Renal cortex interstitium (tissue), 11 donors: ENCODE results near the gene GPHN. TPM values are rescaled to one million over a fixed set of nuclear protein-coding genes. Genes with fewer than 3 reads are reported as not detected.
A peak's percentile ranks its signal among the peaks of the same experiment; 100 is the strongest.
"Not testable (repeated sequence)": the region's sequence is repeated elsewhere in the genome, so short reads cannot be mapped to it uniquely, and the experiment has no call there.

Experiments used
- DNase-seq, 11 donors: peaks; one replicate each; pipeline ENCODE4 v3.0.0-alpha.2; 2013; ENCODE audit warnings: low read depth in 9 of 11, low spot score in 4 of 11; ENCODE audit errors: extremely low read depth in 1 of 11
- polyA plus RNA-seq, 3 donors: library from polyadenylated mRNA; unstranded; fragments of 120-200 nt; gene quantifications; one replicate each; pipeline ENCODE4 v1.2.1, GENCODE V29; 2013; ENCODE audit not compliant: insufficient read length in 3 of 3

The GPHN gene
- polyA plus RNA-seq, 3 donors, result 66.0 to 77.8 (median 70.6) TPM

DNA sequence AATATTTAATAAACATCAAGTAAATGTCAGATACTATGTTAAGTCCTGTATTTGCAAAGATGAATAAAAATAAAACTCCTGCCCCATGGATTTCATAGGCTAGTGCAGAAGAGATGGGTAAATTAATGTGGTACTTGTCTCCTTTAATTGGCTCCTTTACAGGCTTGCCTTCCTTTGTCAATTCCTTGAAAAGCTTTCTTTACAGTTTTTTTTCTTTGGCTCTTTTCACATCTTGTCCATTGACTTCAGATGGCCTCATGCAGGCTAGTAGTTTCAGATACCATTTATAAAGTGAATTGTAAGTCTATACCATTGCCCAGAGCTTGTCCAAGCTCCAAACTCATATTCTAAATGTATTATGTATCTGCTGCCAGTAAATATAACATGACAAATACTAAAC is 552.6 kb downstream of the GPHN start:
- DNase-seq, result no peak

DNA sequence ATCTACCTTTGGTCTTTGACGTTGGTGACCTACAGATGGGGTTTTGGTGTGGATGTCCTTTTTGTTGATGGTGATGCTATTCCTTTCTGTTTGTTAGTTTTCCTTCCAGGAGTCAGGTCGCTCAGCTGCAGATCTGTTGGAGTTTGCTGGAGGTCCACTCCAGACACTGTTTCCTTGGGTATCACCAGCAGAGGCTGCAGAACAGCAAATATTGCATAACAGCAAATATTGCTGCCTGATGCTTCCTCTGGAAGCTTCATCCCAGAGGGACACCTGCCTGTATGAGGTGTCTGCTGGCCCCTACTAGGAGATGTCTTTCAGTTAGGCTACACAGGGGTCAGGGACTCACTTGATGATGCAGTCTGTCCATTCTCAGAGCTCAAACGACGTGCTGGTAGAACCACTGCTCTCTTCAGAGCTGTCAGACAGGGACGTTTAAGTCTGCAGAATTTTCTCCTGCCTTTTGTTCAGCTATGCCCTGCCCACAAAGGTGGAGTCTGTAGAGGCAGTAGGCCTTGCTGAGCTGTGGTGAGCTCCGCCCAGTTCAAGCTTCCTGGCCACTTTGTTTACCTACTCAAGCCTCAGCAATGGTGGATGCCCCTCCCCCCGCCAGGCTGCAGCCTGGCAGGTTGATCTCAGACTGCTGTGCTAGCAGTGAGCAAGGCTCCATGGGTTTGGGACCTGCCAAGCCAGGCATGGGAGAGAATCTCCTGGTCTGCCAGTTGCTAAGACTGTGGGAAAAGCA is 559.3 kb downstream of the GPHN start:
- DNase-seq, result not testable (repeated sequence)

DNA sequence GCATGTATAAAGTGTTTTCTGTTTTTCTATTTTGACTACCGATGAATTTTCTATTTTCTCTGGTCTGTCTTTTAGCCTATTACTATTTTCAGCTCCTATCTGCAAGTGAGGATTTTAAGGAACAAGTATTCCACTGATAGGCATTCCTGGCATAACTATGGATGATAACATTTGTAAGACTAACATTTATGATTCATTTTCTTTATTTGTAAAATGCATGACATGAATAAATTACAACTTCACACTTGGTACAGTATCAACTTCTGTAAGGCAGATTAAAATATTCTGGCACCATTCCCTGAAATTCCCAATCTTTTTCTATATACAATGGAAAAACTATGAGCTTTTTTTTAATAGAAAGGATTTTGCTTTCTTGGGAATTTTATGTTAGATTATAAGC is 560.3 kb downstream of the GPHN start:
- DNase-seq, result no peak

DNA sequence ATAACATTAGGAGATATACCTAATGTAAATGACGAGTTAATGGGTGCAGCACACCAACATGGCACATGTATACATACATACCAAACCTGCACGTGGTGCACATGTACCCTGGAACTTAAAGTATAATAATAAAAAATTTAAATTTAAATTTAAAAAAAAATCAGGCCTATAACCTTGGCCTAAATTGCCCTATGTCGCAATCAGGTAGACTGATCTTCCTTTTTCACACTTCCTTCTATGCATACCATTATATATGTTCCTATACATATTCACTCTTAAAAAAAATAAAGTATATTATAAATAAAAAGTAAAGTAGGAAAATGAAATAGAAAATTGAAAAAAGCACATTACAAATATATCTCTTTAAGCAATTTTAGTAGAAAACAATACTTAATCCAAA is 563.6 kb downstream of the GPHN start:
- DNase-seq, result no peak

DNA sequence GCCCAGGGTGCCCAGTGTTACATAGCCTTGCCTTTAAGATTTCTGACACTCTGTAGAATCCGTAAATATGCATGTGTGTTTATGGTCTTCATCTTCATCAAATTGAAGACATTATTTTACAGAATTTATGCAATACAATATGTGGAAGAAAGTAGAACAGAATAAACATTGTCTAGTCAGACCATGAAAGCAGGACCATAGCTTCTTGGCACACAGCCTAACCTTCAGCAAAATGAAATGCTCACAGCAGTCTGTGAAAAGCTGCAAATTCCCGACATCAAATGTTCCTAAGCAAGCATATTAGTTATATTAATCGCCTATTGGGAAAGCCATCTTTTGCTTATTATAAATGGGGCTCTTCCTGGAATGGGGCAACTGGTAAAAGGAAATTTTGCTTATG is 570.0 kb downstream of the GPHN start:
- no peak for DNase-seq

DNA sequence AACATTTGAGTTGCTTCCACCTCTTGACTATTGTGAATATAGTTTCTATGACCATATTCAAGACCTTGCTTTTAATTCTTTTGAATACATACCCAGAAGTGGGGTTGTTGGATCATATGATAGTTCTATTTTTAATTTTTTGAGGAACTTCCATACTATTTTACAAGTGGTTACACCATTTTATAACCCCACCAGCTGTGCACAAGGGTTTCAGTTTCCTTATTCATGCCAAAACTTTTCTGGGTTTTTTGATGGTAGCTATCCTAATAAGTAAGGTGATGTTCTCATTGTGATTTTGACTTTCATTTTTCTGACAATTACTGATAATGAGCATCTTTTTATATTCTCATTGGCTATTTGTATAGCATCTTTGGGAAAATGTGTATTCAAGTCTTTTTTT is 571.9 kb downstream of the GPHN start:
- DNase-seq, result no peak

DNA sequence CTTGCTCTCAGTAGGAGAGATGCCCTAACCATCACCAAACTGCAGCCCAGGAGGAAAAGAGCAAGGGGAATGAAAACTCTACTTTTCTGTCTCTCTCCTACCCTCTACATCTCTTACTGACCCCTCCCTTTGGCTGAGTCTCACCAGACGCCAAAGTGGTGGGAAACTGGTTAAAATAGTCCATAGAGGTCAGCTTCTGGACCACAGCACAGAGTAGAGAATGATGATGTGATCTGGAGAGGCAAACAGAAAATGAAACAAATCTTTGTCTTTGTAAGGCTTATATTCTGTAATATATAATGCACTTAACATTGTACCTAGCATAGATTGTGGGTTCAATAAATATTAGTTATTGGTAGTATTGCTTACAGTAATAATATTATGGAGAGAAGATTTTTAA is 600.3 kb downstream of the GPHN start:
- no peak for DNase-seq

DNA sequence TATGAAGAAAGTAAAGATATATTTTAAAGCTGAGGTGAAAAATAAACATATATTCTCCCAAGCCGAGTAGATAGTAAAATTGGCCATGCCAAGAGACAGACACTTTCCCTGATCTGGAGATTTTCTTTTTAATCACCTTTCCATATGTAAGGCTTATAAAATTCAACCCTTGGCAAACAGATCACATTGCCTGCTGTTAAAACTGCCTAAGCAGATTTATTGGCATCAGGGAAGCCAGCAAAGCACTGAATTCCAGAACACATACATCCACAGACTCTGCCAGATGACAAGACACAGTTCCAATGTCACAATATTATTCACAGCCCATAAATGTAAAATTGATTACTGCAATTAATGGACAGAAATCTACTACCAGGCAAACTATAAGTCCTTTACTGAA is 603.1 kb downstream of the GPHN start:
- peak in 4 of 11 donors; percentile 8 to 39 (median 18) for DNase-seq

DNA sequence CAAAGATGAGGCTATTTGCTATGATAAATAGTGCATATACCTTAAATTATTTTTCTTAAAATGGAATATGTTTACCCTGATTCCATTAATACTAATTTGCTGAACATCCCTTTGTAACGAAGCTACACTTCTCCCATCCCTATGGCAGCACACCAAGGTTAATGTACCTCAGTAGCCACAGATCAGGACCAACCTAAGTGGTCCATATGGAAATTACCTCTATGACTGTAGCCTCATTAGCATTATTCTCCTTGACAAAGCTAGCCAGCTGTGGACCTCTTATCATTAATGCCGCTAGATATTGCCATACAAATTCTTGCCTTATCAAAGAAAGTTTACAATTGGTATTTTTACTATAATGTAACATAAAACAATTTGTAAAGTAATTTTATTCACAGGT is 604.4 kb downstream of the GPHN start:
- DNase-seq, result no peak

DNA sequence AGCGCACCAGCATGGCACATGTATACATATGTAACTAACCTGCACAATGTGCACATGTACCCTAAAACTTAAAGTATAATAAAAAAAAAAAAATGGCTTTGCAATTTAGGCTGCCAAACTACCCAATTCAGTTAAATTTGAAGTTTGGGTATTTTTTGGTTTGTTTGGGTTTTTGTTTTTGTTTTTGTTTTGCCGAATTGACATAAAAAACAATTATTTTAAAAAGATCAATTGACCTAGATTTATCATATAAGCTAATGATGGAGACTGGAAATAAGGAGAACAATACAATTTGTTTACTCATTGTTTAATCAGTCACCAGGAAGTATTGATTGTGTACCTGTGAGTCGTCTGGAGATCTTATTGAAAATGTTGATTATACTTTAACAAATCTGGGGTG is 619.2 kb downstream of the GPHN start:
- no peak for DNase-seq

DNA sequence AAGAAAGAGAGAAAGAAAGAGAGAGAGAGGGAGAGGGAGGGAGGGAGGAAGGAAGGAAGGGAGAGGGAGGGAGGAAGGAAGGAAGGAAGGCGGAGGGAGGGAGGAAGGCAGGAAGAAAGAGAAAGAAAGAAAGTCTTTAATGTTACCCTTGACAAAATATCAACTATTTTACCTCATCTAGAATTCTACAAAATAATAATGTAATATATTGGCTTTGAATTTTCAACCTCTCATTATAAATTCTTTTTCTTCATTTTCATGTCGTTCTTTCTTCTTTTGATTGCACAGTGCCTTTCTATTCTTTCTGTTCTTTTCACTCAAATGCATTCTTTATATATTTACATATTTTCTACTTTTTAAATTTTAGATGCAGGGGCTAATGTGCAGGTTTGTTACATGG is 621.8 kb downstream of the GPHN start:
- no peak for DNase-seq

DNA sequence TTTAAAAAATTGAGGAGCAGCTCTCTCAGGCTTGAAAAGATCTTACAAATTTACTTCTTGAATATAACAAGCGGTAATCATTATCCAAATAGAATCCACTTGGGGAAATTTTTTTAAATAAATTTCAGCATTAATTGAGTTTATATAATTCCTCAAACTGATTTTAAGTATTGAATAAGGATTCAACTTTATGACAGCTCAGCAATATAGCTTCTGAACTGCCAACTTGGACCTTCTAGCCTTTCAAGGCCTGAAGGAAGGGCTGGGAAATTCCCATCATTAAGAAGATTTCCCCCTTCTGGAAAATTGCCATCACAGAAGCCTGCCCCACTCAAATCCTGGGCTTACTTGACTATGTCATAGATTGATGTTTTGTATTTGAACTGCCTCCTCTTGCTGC is 623.7 kb downstream of the GPHN start:
- DNase-seq, result no peak

DNA sequence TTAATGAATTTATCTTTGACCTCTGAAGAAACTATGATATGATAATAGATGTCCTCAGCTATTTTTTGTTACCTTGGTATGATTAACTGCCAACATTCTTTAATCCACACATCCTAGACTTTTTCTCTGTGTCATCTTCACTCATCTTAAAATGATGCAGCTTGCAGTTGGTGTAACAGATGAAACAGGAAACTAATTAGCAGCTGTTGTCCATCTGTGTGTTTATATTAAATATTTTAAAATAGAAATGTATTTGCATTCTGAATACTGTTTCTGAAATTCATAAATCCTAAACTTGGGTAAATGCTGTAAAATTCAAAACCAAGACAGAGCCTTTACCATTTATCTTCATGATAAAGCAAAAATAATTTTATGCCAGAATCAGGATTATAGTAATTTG is 625.2 kb downstream of the GPHN start:
- DNase-seq, result no peak

DNA sequence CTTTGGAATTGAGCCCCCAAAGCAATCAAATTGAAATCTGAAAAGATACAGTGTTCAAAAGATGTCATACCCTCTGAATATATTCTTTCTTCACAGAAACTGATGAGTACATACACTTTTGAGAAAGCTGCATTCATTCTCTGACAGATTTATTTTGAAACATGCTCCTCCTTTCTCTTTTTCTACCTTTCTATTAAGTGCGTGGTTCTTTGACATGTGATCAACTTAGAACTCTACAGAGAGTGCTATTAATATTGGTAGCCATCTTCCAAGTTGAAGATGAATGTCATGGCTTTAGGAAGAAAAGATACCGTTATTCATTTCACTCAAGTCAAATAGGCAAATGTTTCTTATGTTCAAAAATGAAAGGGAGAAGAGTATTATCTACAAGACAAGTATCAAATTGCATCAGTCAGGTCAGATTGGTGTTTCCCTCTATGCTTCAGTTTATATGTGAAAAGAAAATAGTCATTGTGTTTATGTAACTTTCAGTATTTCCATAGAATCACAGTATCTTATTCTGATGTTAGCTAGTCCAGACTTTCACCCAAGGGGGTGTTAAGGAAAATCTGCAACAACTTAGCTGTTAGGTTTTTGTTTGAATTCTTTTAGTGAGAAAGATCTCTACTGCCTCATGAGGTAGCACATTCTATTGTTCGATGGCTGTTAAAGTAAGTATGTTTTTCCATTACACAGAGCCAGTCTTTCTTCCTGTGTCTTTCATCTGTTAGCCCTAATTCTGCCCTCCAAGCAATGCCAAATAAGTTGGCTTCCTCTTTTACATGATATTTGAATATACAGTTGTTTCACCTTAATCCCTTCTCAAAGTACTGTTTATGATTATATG is 625.9 kb downstream of the GPHN start:
- DNase-seq, result no peak

DNA sequence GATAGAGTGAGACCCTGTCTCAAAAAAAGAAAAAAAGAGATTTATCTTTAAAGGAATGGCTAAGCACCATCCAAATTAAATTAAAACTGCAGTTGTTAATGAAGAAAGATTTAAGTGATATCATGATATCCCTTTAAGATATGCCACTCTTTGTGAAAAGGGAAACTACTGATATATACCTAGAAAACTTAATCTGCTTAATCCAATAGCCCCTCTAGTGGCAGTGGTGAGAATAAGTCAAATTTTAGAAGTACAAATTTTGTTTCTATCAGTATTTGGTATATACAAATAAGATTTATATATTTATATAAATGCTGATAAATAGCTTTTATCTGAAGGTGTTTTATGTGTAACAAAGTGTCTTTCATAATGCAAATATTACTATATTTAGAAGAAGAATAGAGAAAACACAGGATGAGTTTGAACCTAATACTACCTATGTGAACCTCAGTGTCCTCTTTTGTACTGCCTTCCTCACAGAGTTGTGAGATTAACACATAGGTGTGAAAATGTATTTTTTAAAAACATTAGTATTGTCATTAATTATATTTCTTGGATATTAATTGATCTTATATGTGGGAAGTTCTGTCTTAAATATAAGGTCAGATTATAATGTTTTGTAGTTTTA is 629.9 kb downstream of the GPHN start:
- no peak for DNase-seq

DNA sequence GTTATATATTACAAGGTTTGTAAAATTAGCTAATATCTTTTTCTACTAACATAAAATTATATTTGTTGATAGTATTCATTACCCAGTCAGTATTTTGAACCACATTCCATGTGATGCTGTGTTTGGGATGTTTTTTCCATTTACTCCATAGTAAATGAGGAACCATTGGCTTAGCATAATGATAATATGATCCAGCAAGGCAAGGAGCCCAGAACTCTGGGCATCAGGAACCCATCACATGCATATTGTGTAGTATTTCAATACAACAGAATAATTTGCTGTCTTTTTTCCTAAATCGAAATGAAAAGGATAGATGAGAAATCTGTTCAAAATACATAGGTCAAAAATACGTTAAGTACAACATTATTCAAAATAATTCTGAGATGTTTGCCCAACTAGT is 632.6 kb downstream of the GPHN start:
- no peak for DNase-seq

DNA sequence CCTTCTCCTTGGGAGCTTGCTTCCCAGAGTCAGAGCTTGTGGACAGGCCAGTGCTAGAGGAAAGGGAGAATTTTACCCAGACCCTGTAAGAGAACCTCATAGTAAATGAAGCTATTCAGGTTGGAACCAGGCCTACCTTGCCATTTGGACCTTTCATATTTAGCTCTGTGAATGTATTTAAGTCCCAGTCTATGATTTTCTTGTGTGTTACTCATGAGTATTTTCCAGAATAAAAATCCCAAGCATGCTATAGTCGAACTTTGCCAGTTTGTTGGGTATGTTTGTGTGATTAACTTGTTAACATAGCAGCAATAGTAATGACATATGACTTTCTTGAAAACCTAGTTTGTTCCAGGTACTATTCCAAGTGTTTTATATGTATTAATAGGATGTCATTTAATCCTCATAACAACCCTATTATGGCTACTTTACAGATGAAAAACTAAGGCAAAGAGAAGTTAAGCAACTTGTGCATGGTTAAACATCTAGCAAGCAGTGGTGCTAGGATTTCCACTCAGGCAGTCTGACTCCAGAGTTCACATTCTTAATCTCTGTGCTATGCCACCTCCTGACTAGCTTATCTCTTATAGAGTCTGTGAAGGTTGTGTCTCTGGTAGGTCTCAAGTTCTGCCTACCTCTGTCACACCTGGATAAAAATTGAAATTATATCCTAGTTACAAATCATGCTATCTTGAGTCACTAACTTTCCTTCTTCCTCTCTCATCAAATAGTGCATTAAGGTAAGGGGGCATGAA is 633.4 kb downstream of the GPHN start:
- DNase-seq, result no peak

DNA sequence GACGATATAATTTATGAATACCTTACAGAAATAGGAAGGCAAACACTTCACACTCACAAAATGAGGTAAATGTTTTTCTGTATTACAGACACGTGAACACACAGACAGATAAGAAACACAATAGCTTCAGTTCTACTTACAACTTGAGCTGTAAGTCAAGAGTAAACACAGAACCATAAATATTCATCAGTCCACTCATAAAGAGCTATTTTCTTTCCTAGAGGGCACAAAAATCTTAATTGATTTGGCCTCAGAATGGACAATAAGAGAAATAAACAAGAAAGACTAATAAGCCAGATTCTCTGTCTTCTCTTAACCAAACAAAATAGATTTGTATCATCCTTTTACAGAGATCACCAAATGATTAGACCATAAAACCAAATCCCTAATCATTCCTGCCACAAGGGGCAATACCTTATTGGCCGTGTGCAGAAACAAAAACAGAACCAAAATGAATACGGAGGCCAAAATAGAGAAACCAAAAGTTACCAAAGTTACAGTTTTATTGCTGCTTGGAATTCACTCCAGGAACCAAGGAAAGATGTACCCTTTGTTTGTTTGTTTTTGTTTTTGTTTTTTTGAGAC is 643.2 kb downstream of the GPHN start:
- no peak for DNase-seq

DNA sequence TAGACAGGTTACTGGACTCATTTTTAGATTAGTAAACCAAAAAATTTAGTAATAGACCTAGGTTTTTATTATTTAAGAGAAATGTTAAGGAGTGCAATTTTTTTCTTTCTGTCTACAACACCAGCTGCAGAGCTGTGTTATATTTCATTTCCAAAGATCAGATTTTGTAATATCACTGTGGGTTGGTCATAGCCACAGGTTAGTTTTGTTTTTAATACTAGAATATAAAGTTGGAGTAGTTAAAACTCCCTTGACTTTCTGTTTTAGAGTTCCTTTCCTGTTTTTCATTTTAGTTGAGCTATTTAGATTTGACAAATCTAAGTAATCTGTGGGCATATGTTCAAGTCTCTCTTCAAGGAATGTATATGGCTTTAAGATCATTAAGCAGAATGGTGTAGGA is 650.6 kb downstream of the GPHN start:
- DNase-seq, result no peak
